IMR-90 (cell line): ENCODE results near the gene PCDHGA4. TPM values are rescaled to one million over a fixed set of nuclear protein-coding genes. Genes with fewer than 3 reads are reported as not detected.

Experiments
- ATAC-seq: fragments of 200-7000 bp; cut with Tn5 transposase; 2 replicates; pipeline ENCODE4 v1.9.1; 2020; ENCODE audit warnings: low read depth, mild to moderate bottlenecking, moderate library complexity
- BruUV-seq: library from RNA; stranded (reverse); fragments of 400-500 nt; replicated peaks from 2 replicates; lab custom pipeline; 2021; lab: Mats Ljungman, UMichigan
- CTCF ChIA-PET: fragments of 300-600 bp; formaldehyde crosslinking; extraction: SDS; loops from one replicate; lab custom pipeline; 2021; ENCODE audit warnings: antibody characterized with exemption; lab: Yijun Ruan, JAX
- POLR2A ChIA-PET: fragments of 300-600 bp; sonication (Branson Sonifier 250); formaldehyde crosslinking; loops from one replicate; lab custom pipeline; 2022; ENCODE audit warnings: antibody characterized with exemption; ENCODE audit not compliant: unreplicated experiment; lab: Charles Lee
- DNase-seq: peaks from one replicate; pipeline ENCODE4 v3.0.0; 2013
- H2AFZ ChIP-seq: replicated peaks from 2 replicates; pipeline ENCODE3; 2013; ENCODE audit warnings: low read length, mild to moderate bottlenecking; ENCODE audit not compliant: poor library complexity
- H2AK5ac ChIP-seq: 2 replicates; pipeline ENCODE4 v1.6.1; 2013; ENCODE audit warnings: low read depth, low read length, inconsistent platforms
- H2AK9ac ChIP-seq: replicated peaks from 2 replicates; pipeline ENCODE3; 2013; ENCODE audit warnings: mild to moderate bottlenecking, low read depth, low read length, moderate library complexity; ENCODE audit not compliant: poor library complexity
- H2BK120ac ChIP-seq: 2 replicates; pipeline ENCODE4 v1.6.1; 2013; ENCODE audit warnings: low read depth, low read length, inconsistent platforms
- H2BK15ac ChIP-seq: 3 replicates; pipeline ENCODE4 v1.6.1; 2013; ENCODE audit warnings: low read depth, low read length, inconsistent platforms
- H2BK20ac ChIP-seq: 2 replicates; pipeline ENCODE4 v1.6.1; 2013; ENCODE audit warnings: low read depth, mild to moderate bottlenecking, inconsistent platforms, low read length, moderate library complexity
- H2BK5ac ChIP-seq: 2 replicates; pipeline ENCODE4 v1.6.1; 2013; ENCODE audit warnings: mild to moderate bottlenecking, low read depth, low read length, inconsistent platforms; ENCODE audit not compliant: poor library complexity, severe bottlenecking
- H3K14ac ChIP-seq: replicated peaks from 2 replicates; pipeline ENCODE4 v1.6.1; 2013; ENCODE audit warnings: low read depth, low read length, inconsistent platforms
- H3K18ac ChIP-seq: 2 replicates; pipeline ENCODE4 v1.6.1; 2013; ENCODE audit warnings: low read depth, low read length, control low read depth
- H3K23ac ChIP-seq: 2 replicates; pipeline ENCODE4 v1.6.1; 2013; ENCODE audit warnings: low read depth, low read length, inconsistent platforms
- H3K27ac ChIP-seq: 2 replicates; pipeline ENCODE4 v1.5.1; 2013; ENCODE audit warnings: mild to moderate bottlenecking, control low read depth, low read length; ENCODE audit not compliant: insufficient read depth
- H3K27me3 ChIP-seq: 2 replicates; pipeline ENCODE4 v1.6.1; 2013; ENCODE audit warnings: low read length; ENCODE audit not compliant: control insufficient read depth, insufficient read depth
- H3K36me3 ChIP-seq: 2 replicates; pipeline ENCODE4 v1.6.1; 2013; ENCODE audit warnings: low read length, mixed read lengths; ENCODE audit not compliant: control insufficient read depth, insufficient read depth
- H3K4ac ChIP-seq: 2 replicates; pipeline ENCODE4 v1.6.1; 2013; ENCODE audit warnings: low read depth, low read length, inconsistent platforms
- H3K4me1 ChIP-seq: 2 replicates; pipeline ENCODE4 v1.6.1; 2013; ENCODE audit warnings: low read length, mixed read lengths; ENCODE audit not compliant: control insufficient read depth, insufficient read depth
- H3K4me2 ChIP-seq: 2 replicates; pipeline ENCODE4 v1.6.1; 2013; ENCODE audit warnings: low read depth, mild to moderate bottlenecking, control low read depth, low read length, moderate library complexity
- H3K4me3 ChIP-seq: 2 replicates; pipeline ENCODE4 v1.5.1; 2013; ENCODE audit warnings: low read depth, mild to moderate bottlenecking, control low read depth, low read length, moderate library complexity; ENCODE audit not compliant: insufficient read depth
- H3K56ac ChIP-seq: 2 replicates; pipeline ENCODE4 v1.6.1; 2013; ENCODE audit warnings: low read length, inconsistent platforms; ENCODE audit not compliant: insufficient read depth; ENCODE audit errors: extremely low read depth
- H3K79me1 ChIP-seq, 2 experiments: 2 replicates each; pipeline ENCODE4 v1.6.1; 2013; ENCODE audit warnings: low read length in 2 of 2, inconsistent platforms in 1 of 2, low read depth in 1 of 2
- H3K9ac ChIP-seq: 2 replicates; pipeline ENCODE4 v1.6.1; 2013; ENCODE audit warnings: low read depth, low read length, control low read depth
- H3K9me1 ChIP-seq: 2 replicates; pipeline ENCODE4 v1.6.1; 2013; ENCODE audit warnings: low read length, inconsistent platforms; ENCODE audit not compliant: insufficient read depth
- H3K9me3 ChIP-seq: 2 replicates; pipeline ENCODE4 v1.6.1; 2013; ENCODE audit warnings: low read length; ENCODE audit not compliant: control insufficient read depth, insufficient read depth
- H4K20me1 ChIP-seq: 2 replicates; pipeline ENCODE4 v1.6.1; 2013; ENCODE audit warnings: low read length, inconsistent platforms; ENCODE audit not compliant: insufficient read depth
- H4K5ac ChIP-seq: 2 replicates; pipeline ENCODE4 v1.6.1; 2013; ENCODE audit warnings: mild to moderate bottlenecking, low read depth, low read length, control low read depth
- H4K8ac ChIP-seq, 2 experiments: 2 replicates each; pipeline ENCODE4 v1.6.1; 2013; ENCODE audit warnings: low read depth in 2 of 2, low read length in 2 of 2, control low read depth in 1 of 2, inconsistent platforms in 1 of 2
- H4K91ac ChIP-seq: 2 replicates; pipeline ENCODE4 v1.6.1; 2013; ENCODE audit warnings: low read depth, low read length, inconsistent platforms; ENCODE audit not compliant: insufficient read depth
- CEBPB ChIP-seq: IDR thresholded peaks from 2 replicates; pipeline ENCODE4 v1.6.1; 2012; ENCODE audit warnings: low read depth, low read length, improper control_type of control experiment
- FOS ChIP-seq: fragments of 150-350 bp; IDR thresholded peaks from 2 replicates; pipeline ENCODE4 v1.6.1; 2016; ENCODE audit warnings: low read depth, low read length
- MAZ ChIP-seq: IDR thresholded peaks from 2 replicates; pipeline ENCODE4 v1.6.1; 2012; ENCODE audit warnings: low read depth, mild to moderate bottlenecking, low read length, improper control_type of control experiment, moderate library complexity, borderline replicate concordance
- RAD21 ChIP-seq: IDR thresholded peaks from 2 replicates; pipeline ENCODE4 v1.6.1; 2012; ENCODE audit warnings: low read length, improper control_type of control experiment
- RFX5 ChIP-seq: IDR thresholded peaks from 2 replicates; pipeline ENCODE4 v1.8.0; 2012; ENCODE audit warnings: low read depth, mild to moderate bottlenecking, low read length, moderate library complexity
- SMC3 ChIP-seq: fragments of 150-350 bp; IDR thresholded peaks from 2 replicates; pipeline ENCODE4 v1.6.1; 2016; ENCODE audit warnings: low read depth, mild to moderate bottlenecking, antibody characterized with exemption, low read length, moderate library complexity
- WGBS, 2 experiments: methylation state at CpG; one replicate each; pipeline versions ENCODE4 v1.1.5 to v1.1.7; 2013; ENCODE audit warnings: missing lambda C conversion rate in 2 of 2; ENCODE audit not compliant: insufficient read length in 1 of 2; ENCODE audit errors: extremely low coverage in 2 of 2; 5-methylcytosine and 5-hydroxymethylcytosine counted together
- dilution Hi-C: fragments of 300-500 bp; cut with HindIII; formaldehyde crosslinking; loops from one replicate; pipeline ENCODE4 v1.14.3; 2018; ENCODE audit warnings: low sequenced_read_pairs; ENCODE audit not compliant: unreplicated experiment
- in situ Hi-C: fragments of 300-500 bp; cut with MboI; formaldehyde crosslinking; loops from 3 replicates; pipeline ENCODE4 v1.14.3; 2019; ENCODE audit warnings: low sequenced_read_pairs, inconsistent platforms, mixed read lengths
- intact Hi-C: fragments of 100-400 bp; cut with micrococcal nuclease; formaldehyde crosslinking; loops from 2 replicates; pipeline ENCODE4 v1.10.0; 2022
- polyA plus RNA-seq, 3 experiments: library from polyadenylated mRNA; depleted of rRNA; stranded (reverse); fragments of >200 nt; gene quantifications; 2 replicates each; pipeline ENCODE4 v1.2.3, GENCODE V29; 2012; ENCODE audit warnings: low replicate concordance in 1 of 3
- total RNA-seq: library from RNA; depleted of rRNA; stranded (reverse); fragments of >200 nt; gene quantifications from 2 replicates; pipeline ENCODE4 v1.2.3, GENCODE V29; 2012
- TF ChIP-seq, protein P1 (sequence below): fragments of 150-350 bp; IDR thresholded peaks from 2 replicates; pipeline ENCODE4 v1.6.1; 2016; ENCODE audit warnings: low read depth, mild to moderate bottlenecking, low read length, moderate library complexity, borderline replicate concordance

PCDHGA4 gene
- total and polyA plus RNA-seq, 2 of the 4 experiments (the other 2 are of a cell fraction): 3.5 to 5.4 TPM

- H4K20me1 ChIP-seq: peaks cover 7% of the 10 kb centered on the region; the same call in 1 of the 2 replicates
- no peak overlapping the region for H2AK5ac ChIP-seq
- intact Hi-C loops: no loop called here
- ATAC-seq (no peak), DNase-seq (no peak)
- peaks cover 12% of the 10 kb centered on the region for H3K36me3 ChIP-seq
- H2BK5ac ChIP-seq: no peak overlapping the region
- H2AK9ac ChIP-seq: no peak overlapping the region
- H3K27ac ChIP-seq: no peak overlapping the region
- H3K18ac ChIP-seq: no peak overlapping the region
- peaks cover 15 to 17% of the 10 kb centered on the region in 2 experiments for H3K79me1 ChIP-seq
- dilution Hi-C loops: no loop called here
- peak overlapping the region; percentile 8; the same call in 1 of the 2 replicates for H3K4me2 ChIP-seq
- no peaks in the 10 kb centered on the region for H3K9me1 ChIP-seq
- no peak overlapping the region for H2BK15ac ChIP-seq
- peak overlapping the region; percentile 66 for H3K4me3 ChIP-seq
- POLR2A ChIA-PET: interaction anchor here (0.7 kb wide), 1 partner anchor 244 kb away, joined by 3 read pairs; no protein-coding TSS in a partner anchor
- no peaks in the 10 kb centered on the region for H3K4me1 ChIP-seq
- no TSS peak for BruUV-seq
- H4K8ac ChIP-seq: no peak overlapping the region
- H3K56ac ChIP-seq: no peak overlapping the region
- no peak overlapping the region for H3K4ac ChIP-seq
- H3K9me3 ChIP-seq: peaks cover 49% of the 10 kb centered on the region
- H2AFZ ChIP-seq: no peak overlapping the region
- TF ChIP-seq CEBPB (no peak), MAZ (no peak), RAD21 (no peak), RFX5 (no peak), SMC3 (no peak), FOS (no peak)
- TF ChIP-seq, protein P1, sequence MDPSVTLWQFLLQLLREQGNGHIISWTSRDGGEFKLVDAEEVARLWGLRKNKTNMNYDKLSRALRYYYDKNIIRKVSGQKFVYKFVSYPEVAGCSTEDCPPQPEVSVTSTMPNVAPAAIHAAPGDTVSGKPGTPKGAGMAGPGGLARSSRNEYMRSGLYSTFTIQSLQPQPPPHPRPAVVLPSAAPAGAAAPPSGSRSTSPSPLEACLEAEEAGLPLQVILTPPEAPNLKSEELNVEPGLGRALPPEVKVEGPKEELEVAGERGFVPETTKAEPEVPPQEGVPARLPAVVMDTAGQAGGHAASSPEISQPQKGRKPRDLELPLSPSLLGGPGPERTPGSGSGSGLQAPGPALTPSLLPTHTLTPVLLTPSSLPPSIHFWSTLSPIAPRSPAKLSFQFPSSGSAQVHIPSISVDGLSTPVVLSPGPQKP: no peak
- H4K91ac ChIP-seq: no peak overlapping the region
- no peak overlapping the region for H4K5ac ChIP-seq
- no peaks in the 10 kb centered on the region for H3K27me3 ChIP-seq
- CTCF ChIA-PET: interaction anchor here (0.8 to 1.7 kb wide), 8 partner anchors 63 to 311 kb away, joined by 3 to 7 read pairs (median 4); partner anchors contain the start of genes PCDHGA10 and PCDHGA11
- H3K14ac ChIP-seq: no peak overlapping the region
- H3K9ac ChIP-seq: no peak overlapping the region
- WGBS, 2 experiments: 100% methylated on average over 1 of the region's 5 CpGs; no CpG with 5 or more reads in 1 of the 2 experiments
- in situ Hi-C loops: no loop called here
- no peak overlapping the region for H3K23ac ChIP-seq
- no peak overlapping the region for H2BK120ac ChIP-seq
- no peak overlapping the region for H2BK20ac ChIP-seq
These were observed 35.1 kb upstream of the PCDHGA4 start for GRCh38 chr5:141319699-141320098.
